Amniotic stem cell (primary cell): ENCODE data around the gene ERN2.
"Not testable (repeated sequence)": the region's sequence is repeated elsewhere in the genome, so short reads cannot be mapped to it uniquely, and the experiment has no call there.

ENCODE experiments used
- DNase-seq: peaks from one replicate; lab custom pipeline; 2025; lab: John Stamatoyannopoulos, UW

ERN2 gene

GRCh38 chr16:23712976-23713375 is at the start of gene ERN2:
TSS of gene ERN2 (minus strand) at chr16:23713222. CDS start at chr16:23713187, 35 bp downstream.
- no peak for DNase-seq

GRCh38 chr16:23757937-23758619 is 45.1 kb upstream of the ERN2 start:
- no peak for DNase-seq

- DNase-seq, result no peak
These were observed 44.1 kb upstream of the ERN2 start for GRCh38 chr16:23757116-23757515.

- DNase-seq, result no peak
These were observed 42.4 kb upstream of the ERN2 start for GRCh38 chr16:23755484-23755809.

- DNase-seq, result no peak
These were observed 41.8 kb upstream of the ERN2 start, which contains the start of gene CHP2 for GRCh38 chr16:23754594-23755483. TSS of gene CHP2 (plus strand) at chr16:23755026. CDS start at chr16:23755050, 24 bp downstream.

- no peak for DNase-seq
These were observed 41.0 kb upstream of the ERN2 start for GRCh38 chr16:23753908-23754593.

GRCh38 chr16:23751053-23751452 is 38.0 kb upstream of the ERN2 start:
- not testable (repeated sequence) for DNase-seq

- DNase-seq, result no peak
These were observed 35.6 kb upstream of the ERN2 start for GRCh38 chr16:23748630-23749029.

- no peak for DNase-seq
These were observed 32.2 kb upstream of the ERN2 start for GRCh38 chr16:23745263-23745662.

- no peak for DNase-seq
These were observed 29.7 kb upstream of the ERN2 start for GRCh38 chr16:23742766-23743165.

- no peak for DNase-seq
These were observed 28.8 kb upstream of the ERN2 start for GRCh38 chr16:23741675-23742303.

GRCh38 chr16:23739516-23739915 is 26.5 kb upstream of the ERN2 start:
- no peak for DNase-seq

GRCh38 chr16:23737423-23738028 is 24.5 kb upstream of the ERN2 start:
- not testable (repeated sequence) for DNase-seq

- DNase-seq, result no peak
These were observed 21.3 kb upstream of the ERN2 start for GRCh38 chr16:23734176-23734893.

- DNase-seq, result no peak
These were observed 16.7 kb upstream of the ERN2 start for GRCh38 chr16:23729503-23730424.

GRCh38 chr16:23728112-23728477 is 15.1 kb upstream of the ERN2 start:
- no peak for DNase-seq

- DNase-seq, result no peak
These were observed 13.7 kb upstream of the ERN2 start for GRCh38 chr16:23726710-23727109.

- DNase-seq, result no peak
These were observed 11.7 kb upstream of the ERN2 start for GRCh38 chr16:23724785-23725131.

- no peak for DNase-seq
These were observed 11.2 kb upstream of the ERN2 start for GRCh38 chr16:23724096-23724784.
